HG03045 (cell line): ENCODE measurements around the gene MBOAT7.
"Not testable (repeated sequence)": the region's sequence is repeated elsewhere in the genome, so short reads cannot be mapped to it uniquely, and the experiment has no call there.

ENCODE experiments used
- ATAC-seq: cut with Tn5 transposase; IDR thresholded peaks from one replicate; pipeline ENCODE4 v1.9.1; 2021; ENCODE audit warnings: mild to moderate bottlenecking, moderate library complexity; ENCODE audit not compliant: unreplicated experiment

Gene MBOAT7

GRCh38 chr19:54209058-54209810 is 19.9 kb upstream of the MBOAT7 start:
- ATAC-seq: no peak

GRCh38 chr19:54208784-54209057 is 19.3 kb upstream of the MBOAT7 start:
- no peak for ATAC-seq

- peak; percentile 36 for ATAC-seq
Measured at GRCh38 chr19:54207983-54208783, 18.8 kb upstream of the MBOAT7 start.

- ATAC-seq: no peak
Measured at GRCh38 chr19:54207676-54207982, 18.2 kb upstream of the MBOAT7 start.

GRCh38 chr19:54207193-54207592 is 17.8 kb upstream of the MBOAT7 start:
- ATAC-seq: not testable (repeated sequence)

GRCh38 chr19:54206831-54207177 is 17.4 kb upstream of the MBOAT7 start:
- ATAC-seq: no peak

GRCh38 chr19:54206030-54206830 is 16.9 kb upstream of the MBOAT7 start:
- ATAC-seq: no peak

- no peak for ATAC-seq
Measured at GRCh38 chr19:54204767-54205468, 15.5 kb upstream of the MBOAT7 start.

GRCh38 chr19:54203151-54203611 is 13.8 kb upstream of the MBOAT7 start:
- no peak for ATAC-seq

GRCh38 chr19:54201980-54202379 is 12.6 kb upstream of the MBOAT7 start:
- no peak for ATAC-seq

- ATAC-seq: no peak
Measured at GRCh38 chr19:54201172-54201701, 11.9 kb upstream of the MBOAT7 start.

- ATAC-seq: no peak
Measured at GRCh38 chr19:54199401-54199800, 10.0 kb upstream of the MBOAT7 start.

GRCh38 chr19:54197121-54197520 is 7.7 kb upstream of the MBOAT7 start:
- ATAC-seq: no peak

GRCh38 chr19:54196536-54196935 is 7.2 kb upstream of the MBOAT7 start:
- no peak for ATAC-seq

- not testable (repeated sequence) for ATAC-seq
Measured at GRCh38 chr19:54194463-54194862, 5.1 kb upstream of the MBOAT7 start.

GRCh38 chr19:54193011-54193410 is 3.6 kb upstream of the MBOAT7 start:
- no peak for ATAC-seq

- no peak for ATAC-seq
Measured at GRCh38 chr19:54191811-54192453, 2.6 kb upstream of the MBOAT7 start.

GRCh38 chr19:54191011-54191810 is 1.8 kb upstream of the MBOAT7 start, which contains the start of gene TSEN34:
Gene TSEN34, plus strand, starts transcription at chr19:54191308. Its CDS starts 57 bp downstream, at chr19:54191365.
- ATAC-seq: peak; percentile 27

- ATAC-seq: peak; percentile 44
Measured at GRCh38 chr19:54190503-54191010, 1.2 kb upstream of the MBOAT7 start.
